Omental fat pad (tissue), 4 donors: ENCODE results near the gene MAP4K3. TPM values are rescaled to one million over a fixed set of nuclear protein-coding genes. Genes with fewer than 3 reads are reported as not detected.
A peak's percentile ranks its signal among the peaks of the same experiment; 100 is the strongest.

Experiments used
- ATAC-seq: fragments of 150-250 bp; one replicate; pipeline ENCODE4 v1.9.1; 2016; ENCODE audit warnings: mild to moderate bottlenecking, moderate library complexity; ENCODE audit not compliant: low FRiP score
- DNase-seq: peaks from one replicate; pipeline ENCODE4 v3.0.0-alpha.2; 2019; ENCODE audit warnings: low spot score
- CTCF ChIP-seq, 3 donors: fragments of 450-650 bp; IDR thresholded peaks; one replicate each; pipeline ENCODE4 v1.5.1; 2016 to 2017; ENCODE audit warnings: antibody characterized with exemption in 3 of 3, mild to moderate bottlenecking in 3 of 3, moderate library complexity in 2 of 3
- total RNA-seq, 4 donors: library from RNA; depleted of rRNA; stranded (reverse); fragments of >200 nt; gene quantifications; one replicate each; pipeline ENCODE4 v1.1.0, GENCODE V29; 2016

Gene MAP4K3
- 10 to 100 TPM; 45.9 to 93.7 (median 66.1) TPM for total RNA-seq

DNA sequence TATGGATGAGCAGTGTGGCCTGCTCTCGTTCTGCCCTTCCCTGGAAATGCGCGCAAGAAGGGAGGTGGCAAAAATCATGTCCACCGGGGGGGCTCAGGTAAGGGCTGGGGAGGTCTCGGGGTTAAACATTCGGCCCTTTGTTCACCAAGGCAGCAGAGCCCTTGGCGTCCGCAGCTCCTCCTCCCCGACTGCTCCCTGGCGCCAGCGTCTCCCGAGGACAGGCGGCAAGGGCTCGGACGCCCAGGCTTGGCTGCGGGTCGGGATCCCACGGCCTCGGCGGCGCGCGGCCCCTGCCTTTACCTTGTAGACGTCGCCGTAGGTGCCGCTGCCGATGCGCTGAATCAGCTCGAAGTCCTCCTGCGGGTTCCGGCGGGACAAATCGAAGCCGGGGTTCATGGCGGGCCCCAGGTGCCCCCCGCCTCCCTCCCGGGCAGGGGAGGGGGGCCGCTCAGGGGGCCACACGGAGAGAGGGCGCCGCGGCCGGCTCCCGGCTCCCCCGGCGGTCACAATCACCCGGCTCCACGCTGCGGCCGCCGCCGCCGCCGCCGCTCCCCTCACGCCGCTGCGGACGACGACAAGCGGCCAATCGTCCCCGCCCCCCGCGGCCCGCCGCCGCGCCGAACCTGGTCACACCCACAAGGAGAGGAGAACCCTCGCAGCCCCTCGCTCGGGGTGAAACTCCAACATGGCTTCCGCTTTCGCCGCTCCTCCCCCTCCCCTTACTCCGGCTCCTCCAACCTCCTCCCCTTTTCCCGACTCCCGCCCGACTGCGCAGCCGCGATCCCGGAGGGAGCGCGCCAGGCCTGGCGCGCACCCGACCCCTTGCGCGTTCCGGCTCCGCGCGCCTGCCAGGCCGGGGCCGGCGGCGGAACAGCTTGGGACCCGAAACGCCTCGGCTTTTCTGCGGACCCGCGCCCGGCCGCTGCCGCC is at the start of gene MAP4K3:
Gene MAP4K3, minus strand, starts transcription at position 694 of the 930 bp plus-strand sequence. Its CDS starts 298 bp downstream, at position 396.
- no peak for TF ChIP-seq CTCF (IDR thresholded peaks at IDR 0.05)

GRCh38 chr2:39486071-39486470 is 49.0 kb upstream of the MAP4K3 start:
- TF ChIP-seq CTCF (IDR thresholded peaks at IDR 0.05) = no peak
- DNase-seq = no peak

More for the DNA sequence above, at the start of gene MAP4K3:
- ATAC-seq (peak; percentile 89), DNase-seq (peak; percentile 59)

GRCh38 chr2:39484620-39485495 is 47.8 kb upstream of the MAP4K3 start:
- TF ChIP-seq CTCF (IDR thresholded peaks at IDR 0.05) = no peak
- no peak for ATAC-seq
- DNase-seq = no peak

More at GRCh38 chr2:39486071-39486470, 49.0 kb upstream of the MAP4K3 start:
- ATAC-seq = no peak

DNA sequence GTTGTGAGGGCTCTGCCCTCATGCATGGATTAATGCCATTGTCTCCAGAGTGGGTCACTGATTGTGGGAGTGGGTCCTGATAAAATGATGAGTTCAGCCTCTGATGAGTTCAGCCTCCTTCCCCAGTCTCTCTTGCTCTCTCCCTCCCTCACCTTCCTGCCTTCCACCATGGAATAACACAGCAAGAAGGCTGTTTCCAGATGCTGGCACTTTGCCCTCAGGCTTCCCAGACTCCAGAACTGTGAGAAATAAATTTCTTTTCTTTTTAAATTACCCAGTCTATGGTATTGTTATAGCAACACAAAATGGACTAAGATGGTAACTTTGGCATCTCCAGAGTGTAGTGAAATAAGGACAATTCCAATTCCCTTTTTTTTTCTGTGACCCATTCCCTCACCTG is 47.1 kb upstream of the MAP4K3 start:
- ATAC-seq = no peak
- no peak for TF ChIP-seq CTCF (IDR thresholded peaks at IDR 0.05)

DNA sequence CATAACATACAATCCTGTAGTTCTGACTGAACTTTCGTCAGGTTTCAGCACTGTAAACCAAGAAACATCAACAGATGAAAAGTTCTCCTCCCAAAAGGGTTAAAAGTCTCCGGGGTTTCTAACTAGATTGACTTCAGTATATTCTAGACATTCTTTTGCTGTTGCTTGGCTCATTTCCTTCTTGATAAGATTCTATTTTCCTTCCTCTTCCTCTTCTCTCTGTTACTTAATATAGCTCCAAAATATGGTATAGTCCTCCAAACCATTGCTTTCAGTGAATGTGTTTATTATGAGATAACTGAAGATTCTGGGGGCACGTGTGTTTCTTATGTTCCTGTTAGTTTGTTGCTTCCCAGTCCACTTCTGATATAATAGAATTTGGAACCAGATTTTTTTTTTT is 46.4 kb upstream of the MAP4K3 start:
- DNase-seq (no peak), ATAC-seq (no peak)
- no peak for TF ChIP-seq CTCF (IDR thresholded peaks at IDR 0.05)

More for the DNA sequence above, 47.1 kb upstream of the MAP4K3 start:
- no peak for DNase-seq

GRCh38 chr2:39481611-39482010 is 44.5 kb upstream of the MAP4K3 start:
- no peak for DNase-seq
- no peak for ATAC-seq
- no peak for TF ChIP-seq CTCF (IDR thresholded peaks at IDR 0.05)
